Measurements from ENCODE around the gene ANP32B. TPM values are rescaled to one million over a fixed set of nuclear protein-coding genes. Genes with fewer than 3 reads are reported as not detected.

The ANP32B gene
- total and polyA plus RNA-seq, 2 donors from 2014 or later, result 101 TPM

- no peak for FAIRE-seq
- Histone ChIP-seq H3K27me3 (ENCODE audit: control insufficient read depth, insufficient read depth, low read length) (no peaks in the 10 kb centered on the region), H3K27ac (ENCODE audit: low read depth in 2 of 2, low read length in 2 of 2) (peak overlapping the region; percentile 94 to 95), H3K9me3 (ENCODE audit: control insufficient read depth in 2 of 3, insufficient read depth in 1 of 3, low read length in 3 of 3) (no peaks in the 10 kb centered on the region), H3K4me1 (ENCODE audit: control insufficient read depth in 2 of 3, insufficient read depth in 2 of 3, low read depth in 1 of 3, low read length in 3 of 3) (peaks cover 0 to 5% (median 3%) of the 10 kb centered on the region in 3 donors), H3K4me3 (ENCODE audit: low read length in 3 of 3) (peak overlapping the region; percentile 70 to 76 (median 74)), H3K36me3 (ENCODE audit: control insufficient read depth in 2 of 3, insufficient read depth in 3 of 3, low read length in 3 of 3) (no peaks in the 10 kb centered on the region), H3K9ac (ENCODE audit: low read length in 3 of 3) (peak overlapping the region; percentile 40 to 96 (median 77))
- TF ChIP-seq, protein P1, sequence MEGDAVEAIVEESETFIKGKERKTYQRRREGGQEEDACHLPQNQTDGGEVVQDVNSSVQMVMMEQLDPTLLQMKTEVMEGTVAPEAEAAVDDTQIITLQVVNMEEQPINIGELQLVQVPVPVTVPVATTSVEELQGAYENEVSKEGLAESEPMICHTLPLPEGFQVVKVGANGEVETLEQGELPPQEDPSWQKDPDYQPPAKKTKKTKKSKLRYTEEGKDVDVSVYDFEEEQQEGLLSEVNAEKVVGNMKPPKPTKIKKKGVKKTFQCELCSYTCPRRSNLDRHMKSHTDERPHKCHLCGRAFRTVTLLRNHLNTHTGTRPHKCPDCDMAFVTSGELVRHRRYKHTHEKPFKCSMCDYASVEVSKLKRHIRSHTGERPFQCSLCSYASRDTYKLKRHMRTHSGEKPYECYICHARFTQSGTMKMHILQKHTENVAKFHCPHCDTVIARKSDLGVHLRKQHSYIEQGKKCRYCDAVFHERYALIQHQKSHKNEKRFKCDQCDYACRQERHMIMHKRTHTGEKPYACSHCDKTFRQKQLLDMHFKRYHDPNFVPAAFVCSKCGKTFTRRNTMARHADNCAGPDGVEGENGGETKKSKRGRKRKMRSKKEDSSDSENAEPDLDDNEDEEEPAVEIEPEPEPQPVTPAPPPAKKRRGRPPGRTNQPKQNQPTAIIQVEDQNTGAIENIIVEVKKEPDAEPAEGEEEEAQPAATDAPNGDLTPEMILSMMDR (IDR thresholded peaks at IDR 0.05; ENCODE audit: borderline replicate concordance, extremely low read depth, insufficient read depth), result no peak
- peak; percentile 76 to 94 (median 88) for DNase-seq
- intact Hi-C loops (cut with DNase I), result no loop called here
Observed at GRCh38 chr9:97984188-97985057, 1.3 kb downstream of the ANP32B start.

GRCh38 chr9:97985058-97985861 is 2.1 kb downstream of the ANP32B start:
- H3K4me3 ChIP-seq (ENCODE audit: low read length in 3 of 3), result peak overlapping the region; percentile 30 to 76 (median 36)
- FAIRE-seq (no peak), DNase-seq (peak in 3 of 5 donors; percentile 52 to 55 (median 53))
- peaks cover 0 to 5% (median 3%) of the 10 kb centered on the region in 3 donors for H3K4me1 ChIP-seq (ENCODE audit: control insufficient read depth in 2 of 3, insufficient read depth in 2 of 3, low read depth in 1 of 3, low read length in 3 of 3)
- H3K9ac ChIP-seq (ENCODE audit: low read length in 3 of 3), result peak overlapping the region in 1 of 3 donors; percentile 43
- TF ChIP-seq, protein P1 (IDR thresholded peaks at IDR 0.05; ENCODE audit: borderline replicate concordance, extremely low read depth, insufficient read depth), result no peak
- peak overlapping the region; percentile 66 to 95 for H3K27ac ChIP-seq (ENCODE audit: low read depth in 2 of 2, low read length in 2 of 2)
- no peaks in the 10 kb centered on the region for H3K36me3 ChIP-seq (ENCODE audit: control insufficient read depth in 2 of 3, insufficient read depth in 3 of 3, low read length in 3 of 3)
- no peaks in the 10 kb centered on the region for H3K9me3 ChIP-seq (ENCODE audit: control insufficient read depth in 2 of 3, insufficient read depth in 1 of 3, low read length in 3 of 3)
- H3K27me3 ChIP-seq (ENCODE audit: control insufficient read depth, insufficient read depth, low read length), result no peaks in the 10 kb centered on the region
- intact Hi-C loops (cut with DNase I), result no loop called here

- intact Hi-C loops (cut with DNase I), result no loop called here
- Histone ChIP-seq H3K4me3 (ENCODE audit: low read length in 3 of 3) (no peak overlapping the region), H3K4me1 (ENCODE audit: control insufficient read depth in 2 of 3, insufficient read depth in 2 of 3, low read depth in 1 of 3, low read length in 3 of 3) (peaks cover 0 to 5% (median 3%) of the 10 kb centered on the region in 3 donors), H3K9ac (ENCODE audit: low read length in 3 of 3) (no peak overlapping the region), H3K9me3 (ENCODE audit: control insufficient read depth in 2 of 3, insufficient read depth in 1 of 3, low read length in 3 of 3) (no peaks in the 10 kb centered on the region), H3K27me3 (ENCODE audit: control insufficient read depth, insufficient read depth, low read length) (no peaks in the 10 kb centered on the region), H3K36me3 (ENCODE audit: control insufficient read depth in 2 of 3, insufficient read depth in 3 of 3, low read length in 3 of 3) (no peaks in the 10 kb centered on the region), H3K27ac (ENCODE audit: low read depth in 2 of 2, low read length in 2 of 2) (no peak overlapping the region)
- DNase-seq, result no peak
- no peak for FAIRE-seq
- TF ChIP-seq, protein P1 (IDR thresholded peaks at IDR 0.05; ENCODE audit: borderline replicate concordance, extremely low read depth, insufficient read depth), result no peak
Observed at GRCh38 chr9:97987487-97987886, 4.3 kb downstream of the ANP32B start.
